Heart left ventricle (tissue), 16 donors: ENCODE results near the gene APH1A. TPM values are rescaled to one million over a fixed set of nuclear protein-coding genes. Genes with fewer than 3 reads are reported as not detected.
"Not testable (repeated sequence)": the region's sequence is repeated elsewhere in the genome, so short reads cannot be mapped to it uniquely, and the experiment has no call there.

ENCODE experiments used
- ATAC-seq, 4 donors: fragments of 200-7000 bp; cut with Tn5 transposase; one replicate each; pipeline ENCODE4 v1.9.1; 2020 to 2022; ENCODE audit warnings: moderate library complexity in 4 of 4, mild to moderate bottlenecking in 3 of 4, moderate number of reproducible peaks in 1 of 4
- DNase-seq, 5 donors: peaks; one replicate each; pipeline ENCODE4 v3.0.0-alpha.2; 2020
- H3K27ac ChIP-seq, 12 donors: fragments of 200-600 bp; sonication (generic) in 4 of 12; one replicate each; pipeline versions ENCODE4 v1.5.0 to v1.8.0; 2016 to 2022; ENCODE audit warnings: mild to moderate bottlenecking in 2 of 12
- H3K27me3 ChIP-seq, 9 donors: fragments of 200-600 bp; sonication (generic) in 2 of 9; one replicate each; pipeline versions ENCODE4 v1.5.1 to v1.8.0; 2016 to 2022; ENCODE audit warnings: mild to moderate bottlenecking in 3 of 9
- H3K36me3 ChIP-seq, 9 donors: fragments of 200-600 bp; sonication (generic) in 2 of 9; one replicate each; pipeline versions ENCODE4 v1.5.0 to v1.8.0; 2018 to 2022; ENCODE audit warnings: mild to moderate bottlenecking in 2 of 9
- H3K4me1 ChIP-seq, 12 donors: fragments of 200-600 bp; sonication (generic) in 4 of 12; one replicate each; pipeline versions ENCODE4 v1.5.0 to v1.8.0; 2016 to 2022; ENCODE audit warnings: mild to moderate bottlenecking in 3 of 12
- H3K4me3 ChIP-seq, 12 donors: fragments of 200-600 bp; sonication (generic) in 4 of 12; one replicate each; pipeline versions ENCODE4 v1.5.0 to v1.8.0; 2017 to 2022; ENCODE audit warnings: mild to moderate bottlenecking in 9 of 12, moderate library complexity in 4 of 12
- H3K9me3 ChIP-seq, 12 donors: fragments of 200-600 bp; sonication (generic) in 4 of 12; one replicate each; pipeline versions ENCODE4 v1.5.0 to v1.8.0; 2016 to 2022; ENCODE audit warnings: mild to moderate bottlenecking in 1 of 12
- CTCF ChIP-seq, 12 donors: fragments of 200-600 bp; sonication (generic) in 4 of 12; IDR thresholded peaks; one replicate each; pipeline versions ENCODE4 v1.5.0 to v1.8.0; 2018 to 2022; ENCODE audit warnings: antibody characterized with exemption in 12 of 12, mild to moderate bottlenecking in 5 of 12
- POLR2A ChIP-seq, 2 donors: fragments of 450-650 bp; IDR thresholded peaks; one replicate each; pipeline ENCODE4 v1.6.1; 2017; ENCODE audit warnings: antibody characterized with exemption in 2 of 2, mild to moderate bottlenecking in 2 of 2, moderate library complexity in 2 of 2
- WGBS, 4 donors: extraction: QIAGEN DNeasy Blood & Tissue Kit in 2 of 4; methylation state at CpG; one replicate each; pipeline versions ENCODE4 v1.1.5 to v1.1.7; 2013 to 2018; 5-methylcytosine and 5-hydroxymethylcytosine counted together
- intact Hi-C, 10 donors: fragments of 100-400 bp; cut with DNase I; formaldehyde crosslinking; loops; one replicate each; pipeline versions ENCODE4 v1.11.1 to v1.14.2; 2022
- polyA plus RNA-seq, 2 donors: library from polyadenylated mRNA; stranded (reverse); fragments of 200-250 nt; gene quantifications; one replicate each; pipeline ENCODE4 v1.2.3, GENCODE V29; 2013
- total RNA-seq, 9 donors: library from RNA; depleted of rRNA in 2 of 9; stranded (reverse); fragments of >200 nt in 2 of 9; fragmentation: NEBNext Ultra II Directional in 3 of 9; extraction: Animal tissue kit (Norgen Biotek cat#: 25700) in 3 of 9; gene quantifications; one replicate each; pipeline versions ENCODE4 v1.1.0 to v1.2.4, GENCODE V29; 2016 to 2023
- donor health status: ischemic (EF 13 %, LVEDD 7.1; RV severe dilation, severe dysfunction).
- donor health status: healthy with polysubstance abuse.
- donor health status: DM: no; HTN: yes; CAD: no.
- donor health status: DM: no; HTN: no; CAD: no.
- donor health status: ischemic (EF 25% LVEDD 6.9; RV normal size, moderate dysfunction).
- donor health status: ischemic (EF 25% LVEDD 5.7; RV mildly dilated, moderate dysfunction).
- donor health status: healthy.
- donor health status: DM: yes; HTN: yes; CAD: no.
- donor health status: ischemic (EF 35%, LVEDD 5.7; RV mildly dilated, moderate dysfunction).
- donor health status: nonischemic (EF 11% LVEDD 7.7; RV severe dilation, severe dysfunction).
- donor health status: DM: yes; HTN: yes; CAD: no.
- donor health status: PGD.
- donor health status: ischemic (EF 29% LVEDD 5.4; RV normal size, mild dysfunction).
- donor health status: nonischemic (EF 23%, LVEDD 6.1; RV moderate dilation, normal function).

Gene APH1A
- total and polyA plus RNA-seq, 11 donors: 50.1 to 102 (median 59.8) TPM

- ATAC-seq: no peak
Measured at GRCh38 chr1:150249936-150250335, 18.9 kb downstream of the APH1A start.

DNA sequence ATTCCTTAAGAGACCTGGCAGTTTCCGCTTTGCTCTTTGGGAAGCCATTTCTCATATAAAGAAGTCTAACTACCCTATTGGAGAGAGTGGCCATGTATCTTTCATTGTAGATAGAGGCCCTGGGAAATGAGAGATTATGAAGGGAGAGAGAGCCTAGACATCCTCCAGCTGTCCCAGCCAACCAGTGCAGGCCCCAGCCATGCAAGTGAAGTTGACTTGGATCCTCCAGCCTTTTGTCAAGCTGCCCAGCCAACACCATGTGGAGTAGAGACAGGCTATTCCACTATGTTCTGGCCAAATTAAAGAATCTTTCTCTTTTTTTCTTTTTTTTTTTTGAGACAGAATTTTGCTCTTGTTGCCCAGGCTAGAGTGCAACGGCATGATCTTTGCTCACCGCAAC, 25.8 kb downstream of the APH1A start:
- peak in 1 of 4 donors; percentile 62 for ATAC-seq
- no peak for DNase-seq
- WGBS, 4 donors: 76 to 90% (median 86%) methylated on average over 3 of the region's 3 CpGs
- H3K4me1 ChIP-seq: no peaks in the 10 kb centered on the region
- no peaks in the 10 kb centered on the region for H3K27me3 ChIP-seq
- TF ChIP-seq POLR2A (IDR thresholded peaks at IDR 0.05) (no peak), CTCF (IDR thresholded peaks at IDR 0.05) (no peak)
- intact Hi-C loops: no loop called here
- no peak overlapping the region for H3K4me3 ChIP-seq
- H3K36me3 ChIP-seq: no peaks in the 10 kb centered on the region
- H3K9me3 ChIP-seq: no peaks in the 10 kb centered on the region
- H3K27ac ChIP-seq: no peak overlapping the region

More at GRCh38 chr1:150249936-150250335, 18.9 kb downstream of the APH1A start:
- 81 to 94% (median 86%) methylated on average over 2 of the region's 2 CpGs for WGBS, 4 donors
- H3K27ac ChIP-seq: no peak overlapping the region
- H3K4me1 ChIP-seq: no peaks in the 10 kb centered on the region
- no peak overlapping the region for H3K4me3 ChIP-seq
- intact Hi-C loops: loop anchor here in 4 of 10 donors (5.0 to 10.0 kb wide), 4 partner anchors 75 to 562 kb away; partner anchors contain the start of gene PRPF3 (in 2 of the 4)
- TF ChIP-seq CTCF (IDR thresholded peaks at IDR 0.05) (no peak), POLR2A (IDR thresholded peaks at IDR 0.05) (no peak)
- H3K9me3 ChIP-seq: no peaks in the 10 kb centered on the region
- no peaks in the 10 kb centered on the region for H3K36me3 ChIP-seq
- no peaks in the 10 kb centered on the region for H3K27me3 ChIP-seq
- no peak for DNase-seq

GRCh38 chr1:150237746-150238145, 31.1 kb downstream of the APH1A start:
- no peaks in the 10 kb centered on the region for H3K27me3 ChIP-seq
- WGBS, 4 donors: 91 to 95% (median 92%) methylated on average over 21 of the region's 21 CpGs
- H3K4me3 ChIP-seq: no peak overlapping the region
- ATAC-seq (no peak), DNase-seq (no peak)
- H3K27ac ChIP-seq: no peak overlapping the region
- H3K36me3 ChIP-seq: no peaks in the 10 kb centered on the region
- intact Hi-C loops: loop anchor here in 1 of 10 donors (5.0 kb wide), 1 partner anchor 90 kb away; no protein-coding TSS in a partner anchor
- H3K4me1 ChIP-seq: peaks cover 0 to 18% (median 11%) of the 10 kb centered on the region in 12 donors
- TF ChIP-seq CTCF (IDR thresholded peaks at IDR 0.05): no peak
- no peak for TF ChIP-seq POLR2A (IDR thresholded peaks at IDR 0.05)
- H3K9me3 ChIP-seq: no peaks in the 10 kb centered on the region

DNA sequence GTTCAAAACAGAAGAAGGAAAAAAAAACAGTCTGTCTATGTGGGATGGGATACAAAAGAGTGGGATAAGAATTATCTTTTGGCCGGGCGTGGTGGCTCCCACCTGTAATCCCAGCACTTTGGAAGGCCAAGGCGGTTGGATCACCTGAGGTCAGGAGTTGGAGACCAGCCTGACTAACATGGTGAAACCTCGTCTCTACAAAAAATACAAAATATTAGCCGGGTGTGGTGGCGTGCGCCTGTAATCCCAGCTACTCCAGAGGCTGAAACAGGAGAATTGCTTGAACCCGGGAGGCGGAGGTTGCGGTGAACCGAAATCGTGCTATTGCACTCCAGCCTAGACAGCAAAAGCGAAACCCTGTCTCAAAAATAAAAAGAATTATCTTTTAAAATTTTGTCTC, 31.6 kb downstream of the APH1A start:
- H3K36me3 ChIP-seq, ATAC-seq, H3K27me3 ChIP-seq, H3K4me3 ChIP-seq, H3K27ac ChIP-seq, DNase-seq, H3K9me3 ChIP-seq: not testable (repeated sequence)
- H3K4me1 ChIP-seq: peaks cover 0 to 18% (median 11%) of the 10 kb centered on the region in 12 donors
- WGBS, 4 donors: 86 to 97% (median 91%) methylated on average over 13 of the region's 13 CpGs
- intact Hi-C loops: loop anchor here in 1 of 10 donors (5.0 kb wide), 1 partner anchor 90 kb away; no protein-coding TSS in a partner anchor
